ENCODE data around the gene CCDC124.

Gene CCDC124

DNA sequence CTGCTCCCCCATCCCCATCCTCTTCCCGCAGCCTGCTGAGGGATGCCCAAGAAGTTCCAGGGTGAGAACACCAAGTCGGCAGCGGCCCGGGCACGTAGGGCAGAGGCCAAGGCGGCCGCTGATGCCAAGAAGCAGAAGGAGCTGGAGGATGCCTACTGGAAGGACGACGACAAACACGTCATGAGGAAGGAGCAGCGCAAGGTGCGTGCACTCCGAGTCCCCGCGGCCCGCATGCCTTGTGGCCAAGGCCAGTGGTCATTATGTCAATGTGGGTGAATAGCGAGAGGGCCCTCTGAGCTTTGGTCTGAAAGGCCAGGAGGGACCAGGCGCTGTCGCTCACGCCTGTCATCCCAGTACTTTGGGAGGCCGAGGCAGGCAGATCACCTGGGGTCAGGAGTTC, 3.6 kb downstream of the CCDC124 start:
- no peak for DNase-seq

DNA sequence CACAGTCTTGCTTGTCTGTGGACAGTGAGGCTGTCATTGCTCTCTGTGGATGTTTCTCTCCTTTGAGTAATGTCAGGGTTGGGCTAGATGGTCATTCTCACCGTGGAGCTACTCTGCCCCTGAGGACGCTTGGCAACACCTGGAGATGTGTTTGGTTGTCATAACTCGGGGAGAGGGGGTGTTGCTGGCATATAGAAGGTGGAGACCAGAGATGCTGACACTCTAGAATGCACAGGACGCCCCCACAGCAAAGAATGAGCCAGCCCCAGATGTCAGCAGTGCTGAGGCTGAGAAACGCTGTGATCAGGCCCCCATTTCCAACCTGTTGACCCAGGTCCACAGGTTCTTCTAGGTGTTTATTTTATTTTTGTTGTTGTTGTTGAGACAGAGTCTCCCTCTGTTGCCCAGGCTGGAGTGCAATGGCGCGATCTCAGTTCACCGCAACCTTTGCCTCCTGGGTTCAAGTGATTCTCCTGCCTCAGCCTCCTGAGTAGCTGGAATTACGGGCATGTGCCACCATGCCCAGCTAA, 4.6 kb downstream of the CCDC124 start:
- DNase-seq = no peak

DNA sequence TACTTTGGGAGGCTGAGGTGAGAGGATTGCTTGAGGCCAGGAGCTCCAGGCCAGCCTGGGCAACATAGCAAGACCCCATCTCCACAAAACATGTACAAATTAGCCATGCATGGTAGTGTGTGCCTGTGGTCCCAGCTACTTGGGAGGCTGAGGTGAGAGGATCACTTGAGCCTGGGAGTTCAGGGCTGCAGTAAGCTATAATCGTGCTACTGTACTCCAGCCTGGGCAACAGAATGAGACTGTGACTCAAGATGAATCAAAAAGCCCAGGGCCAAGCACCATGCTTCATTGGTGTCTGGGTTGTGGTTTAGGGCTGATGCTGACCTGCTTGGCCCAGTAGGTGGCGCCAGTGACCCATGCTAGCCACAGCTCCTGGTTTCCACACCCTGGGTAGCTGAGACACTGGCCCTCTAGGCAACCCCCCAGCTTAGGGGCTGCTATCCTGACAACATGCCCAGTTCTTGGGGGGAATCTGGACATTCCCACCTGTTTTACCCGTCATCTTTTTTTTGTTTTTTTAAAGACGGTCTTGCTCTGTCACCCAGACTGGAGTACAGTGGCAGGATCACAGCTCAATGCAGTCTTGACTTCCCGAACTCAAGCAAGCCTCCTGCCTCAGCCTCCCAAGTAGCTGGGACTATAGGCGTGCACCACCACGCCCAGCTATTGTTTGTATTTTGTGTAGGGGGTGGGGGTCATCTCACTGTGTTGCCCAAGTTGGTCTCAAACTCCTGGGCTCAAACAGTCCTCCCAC, 5.5 kb downstream of the CCDC124 start:
- DNase-seq = peak; percentile 93

DNA sequence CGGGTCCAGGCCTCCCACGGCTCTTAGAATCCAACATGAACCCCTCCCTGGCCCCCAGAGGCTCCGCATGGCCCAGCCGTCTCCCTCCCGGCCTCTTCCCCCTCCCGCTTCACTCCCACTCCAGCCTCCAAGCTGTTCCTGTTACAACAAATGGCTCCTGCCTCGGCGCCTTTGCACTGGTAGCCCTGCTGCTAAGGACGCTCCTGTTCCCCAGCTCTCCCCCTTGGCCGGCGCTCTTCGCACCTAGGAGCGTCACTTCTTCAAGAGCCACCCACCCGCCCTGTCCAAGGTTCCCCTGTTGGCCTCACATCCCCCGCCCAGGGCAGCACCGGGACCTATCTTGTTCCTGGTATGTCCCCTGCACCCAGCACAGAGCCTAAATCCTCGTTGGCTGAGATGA, 9.4 kb downstream of the CCDC124 start:
- no peak for DNase-seq

DNA sequence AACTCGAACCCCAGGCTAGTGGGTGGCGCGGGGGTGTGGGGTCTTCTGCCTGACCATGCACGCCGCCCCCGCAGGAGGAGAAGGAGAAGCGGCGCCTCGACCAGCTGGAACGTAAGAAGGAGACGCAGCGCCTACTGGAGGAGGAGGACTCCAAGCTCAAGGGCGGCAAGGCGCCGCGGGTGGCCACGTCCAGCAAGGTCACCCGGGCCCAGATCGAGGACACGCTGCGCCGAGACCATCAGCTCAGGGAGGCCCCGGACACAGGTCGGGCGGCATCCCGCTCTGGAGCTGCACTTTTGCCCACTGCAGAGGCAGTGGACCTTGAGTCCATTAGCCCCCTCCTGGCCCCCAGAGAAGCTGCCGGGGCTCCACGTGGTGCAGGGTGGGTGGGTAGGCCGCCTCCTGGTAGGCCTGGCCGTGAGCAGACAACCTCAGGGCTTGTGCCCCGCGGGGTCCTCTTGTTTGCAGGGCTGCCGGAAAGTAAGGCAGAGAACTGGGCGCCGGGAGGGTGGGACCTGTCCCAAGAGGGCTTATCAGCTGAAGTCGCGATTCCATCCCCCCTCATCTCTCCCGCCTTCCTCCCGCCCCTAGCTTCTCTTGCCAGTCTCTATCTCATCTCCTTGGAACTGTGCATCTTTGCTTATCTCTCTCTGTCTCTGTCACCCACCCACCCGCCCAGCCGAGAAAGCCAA, 9.9 kb downstream of the CCDC124 start:
- no peak for DNase-seq

DNA sequence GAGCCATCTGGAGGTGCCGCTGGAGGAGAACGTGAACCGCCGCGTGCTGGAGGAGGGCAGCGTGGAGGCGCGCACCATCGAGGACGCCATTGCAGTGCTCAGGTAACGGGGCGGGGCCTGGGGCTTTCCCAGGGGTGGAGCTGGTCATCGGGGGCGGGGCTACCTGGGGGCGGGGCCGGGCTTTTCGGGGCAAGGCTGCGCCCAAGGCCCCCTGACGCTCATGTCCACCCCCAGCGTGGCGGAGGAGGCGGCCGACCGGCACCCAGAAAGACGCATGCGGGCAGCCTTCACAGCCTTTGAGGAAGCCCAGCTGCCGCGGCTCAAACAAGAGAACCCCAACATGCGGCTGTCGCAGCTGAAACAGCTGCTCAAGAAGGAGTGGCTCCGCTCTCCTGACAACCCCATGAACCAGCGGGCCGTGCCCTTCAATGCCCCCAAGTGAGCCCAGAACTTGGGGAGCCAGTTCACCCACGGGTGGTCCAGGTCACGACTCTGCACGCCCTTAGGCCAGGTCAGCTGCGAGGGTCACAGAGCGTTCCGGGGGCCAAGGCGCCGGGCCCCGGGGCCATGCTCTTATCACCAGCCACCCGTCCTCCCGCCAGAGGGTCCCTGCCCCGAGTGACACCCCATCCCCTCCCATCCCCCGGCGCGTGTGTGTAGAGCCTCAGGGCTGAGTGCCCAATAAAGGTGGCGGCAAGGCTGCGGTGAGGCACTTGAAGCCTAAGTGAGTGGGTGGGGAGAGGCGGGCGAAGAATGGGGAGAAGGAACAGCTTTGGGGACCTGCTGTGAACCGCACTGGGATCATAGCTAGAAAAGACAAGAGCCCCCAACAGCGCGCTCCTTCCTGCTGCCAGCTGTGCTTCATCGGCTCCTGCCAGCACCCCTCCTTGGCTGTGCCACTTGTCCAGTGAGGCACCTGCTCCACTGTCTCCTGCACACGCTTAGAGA, 10.7 kb downstream of the CCDC124 start:
- DNase-seq = no peak

DNA sequence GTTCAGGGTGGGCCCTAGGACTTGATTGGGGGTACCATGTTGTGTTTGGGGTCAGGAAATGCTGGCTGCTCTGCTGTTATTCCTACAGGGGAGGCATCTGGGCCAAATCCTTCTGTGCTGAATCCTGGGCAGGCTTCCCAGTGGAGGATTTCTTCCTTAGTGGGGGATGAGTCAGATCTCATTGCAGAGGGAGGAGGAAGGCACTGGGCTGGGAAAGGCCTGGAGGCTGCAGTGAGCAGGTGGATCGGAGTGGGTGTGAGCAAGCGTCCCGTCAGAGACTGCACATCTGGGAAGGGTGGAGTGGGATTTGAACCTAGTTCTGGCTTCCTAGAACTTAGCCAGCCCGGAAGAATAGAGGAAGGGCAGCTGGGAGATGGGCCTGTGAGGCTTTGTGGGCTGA, 11.5 kb downstream of the CCDC124 start:
- no peak for DNase-seq

DNA sequence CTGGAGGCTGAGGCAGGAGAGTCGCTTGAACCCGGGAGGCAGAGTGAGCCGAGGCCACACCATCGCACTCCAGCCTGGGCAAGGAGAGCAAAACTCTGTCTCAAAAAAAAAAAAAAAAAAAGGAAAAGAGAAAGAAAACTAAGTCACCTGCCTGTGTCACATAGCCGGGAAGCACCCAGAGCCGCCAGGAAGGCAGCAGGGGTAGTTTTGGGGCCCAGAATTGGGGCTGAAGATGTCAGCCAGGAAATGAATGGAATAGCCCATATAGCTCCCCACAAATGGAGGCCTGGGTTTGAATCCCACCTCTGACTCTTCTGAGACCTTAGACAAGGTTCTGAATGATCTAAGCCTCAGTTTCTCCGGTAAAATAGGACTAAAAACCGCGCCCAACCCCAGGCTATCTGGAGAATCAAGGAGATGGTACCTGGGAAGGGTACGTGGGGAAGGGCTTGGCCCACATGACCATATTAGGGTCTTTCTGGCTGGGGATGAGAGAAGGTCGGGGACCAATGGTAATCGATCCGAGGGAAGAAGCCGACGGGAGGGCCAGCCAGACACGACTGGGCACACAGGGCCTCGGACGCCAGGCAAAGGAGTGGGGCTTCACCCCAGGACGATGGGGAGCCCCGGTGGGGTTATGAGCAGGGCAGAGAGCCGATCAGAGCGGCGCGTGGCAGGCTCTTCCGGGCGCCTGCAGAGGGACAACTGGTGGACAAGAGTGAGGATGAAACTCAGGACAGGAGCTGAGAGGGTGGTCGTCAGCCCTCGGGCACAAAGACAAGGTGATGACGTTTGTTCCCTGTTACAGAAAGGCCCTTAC, 14.4 kb downstream of the CCDC124 start:
- DNase-seq = peak; percentile 69

DNA sequence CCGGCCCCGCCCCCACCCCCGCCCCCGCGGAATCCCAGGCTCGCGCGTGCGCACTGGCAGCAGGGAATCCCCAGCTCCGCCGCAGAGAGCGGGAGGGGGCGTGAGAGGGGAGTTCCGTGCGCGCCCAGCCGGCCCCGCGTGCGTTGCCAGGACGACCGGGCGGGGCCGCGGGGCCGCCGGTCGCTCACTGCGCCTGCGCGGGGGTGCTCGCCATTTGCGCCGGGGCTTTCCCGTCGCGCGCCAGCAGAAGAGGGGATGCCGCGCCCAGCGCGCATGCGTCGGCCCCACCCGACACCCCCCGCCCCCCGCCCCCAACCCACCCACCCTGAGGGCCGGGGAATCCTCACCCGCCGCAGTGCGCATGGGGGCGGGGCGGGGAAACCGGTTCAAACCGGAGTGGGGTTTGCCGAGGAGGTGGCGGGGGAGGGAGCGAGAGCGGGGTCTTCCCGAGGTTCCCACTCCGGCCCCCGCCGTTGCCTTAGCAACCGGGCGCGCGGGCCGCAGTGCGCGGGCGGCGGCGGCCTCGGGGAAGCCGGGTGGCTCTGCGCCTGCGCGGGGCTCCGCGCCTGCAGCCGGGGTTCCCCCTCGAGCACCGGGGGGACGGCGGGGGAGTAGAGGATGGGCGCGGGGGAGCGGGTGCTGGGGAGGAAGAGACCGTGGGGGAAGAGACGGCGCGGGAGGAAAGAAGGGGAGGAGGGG, 15.1 kb downstream of the CCDC124 start:
- DNase-seq = peak; percentile 98

DNA sequence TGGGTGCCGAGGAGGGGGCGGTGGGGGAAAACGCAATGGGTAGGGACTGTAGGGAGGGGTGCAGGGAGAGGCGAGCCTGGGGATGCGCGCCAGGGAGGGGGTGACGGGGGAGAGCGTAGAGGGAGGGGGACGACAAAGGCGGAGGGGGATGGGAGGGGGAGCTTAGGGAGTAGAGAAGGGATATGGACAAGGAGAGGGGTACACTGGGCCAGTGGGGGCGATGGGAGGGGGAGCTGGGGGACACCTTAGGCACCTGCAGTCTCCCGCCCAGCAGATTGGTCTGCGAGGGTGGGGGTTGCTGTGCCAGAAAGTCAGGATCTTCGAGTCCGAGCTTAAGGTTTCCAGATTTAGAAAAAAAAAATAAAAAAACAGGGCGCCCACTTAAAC, 15.7 kb downstream of the CCDC124 start:
- DNase-seq = no peak

DNA sequence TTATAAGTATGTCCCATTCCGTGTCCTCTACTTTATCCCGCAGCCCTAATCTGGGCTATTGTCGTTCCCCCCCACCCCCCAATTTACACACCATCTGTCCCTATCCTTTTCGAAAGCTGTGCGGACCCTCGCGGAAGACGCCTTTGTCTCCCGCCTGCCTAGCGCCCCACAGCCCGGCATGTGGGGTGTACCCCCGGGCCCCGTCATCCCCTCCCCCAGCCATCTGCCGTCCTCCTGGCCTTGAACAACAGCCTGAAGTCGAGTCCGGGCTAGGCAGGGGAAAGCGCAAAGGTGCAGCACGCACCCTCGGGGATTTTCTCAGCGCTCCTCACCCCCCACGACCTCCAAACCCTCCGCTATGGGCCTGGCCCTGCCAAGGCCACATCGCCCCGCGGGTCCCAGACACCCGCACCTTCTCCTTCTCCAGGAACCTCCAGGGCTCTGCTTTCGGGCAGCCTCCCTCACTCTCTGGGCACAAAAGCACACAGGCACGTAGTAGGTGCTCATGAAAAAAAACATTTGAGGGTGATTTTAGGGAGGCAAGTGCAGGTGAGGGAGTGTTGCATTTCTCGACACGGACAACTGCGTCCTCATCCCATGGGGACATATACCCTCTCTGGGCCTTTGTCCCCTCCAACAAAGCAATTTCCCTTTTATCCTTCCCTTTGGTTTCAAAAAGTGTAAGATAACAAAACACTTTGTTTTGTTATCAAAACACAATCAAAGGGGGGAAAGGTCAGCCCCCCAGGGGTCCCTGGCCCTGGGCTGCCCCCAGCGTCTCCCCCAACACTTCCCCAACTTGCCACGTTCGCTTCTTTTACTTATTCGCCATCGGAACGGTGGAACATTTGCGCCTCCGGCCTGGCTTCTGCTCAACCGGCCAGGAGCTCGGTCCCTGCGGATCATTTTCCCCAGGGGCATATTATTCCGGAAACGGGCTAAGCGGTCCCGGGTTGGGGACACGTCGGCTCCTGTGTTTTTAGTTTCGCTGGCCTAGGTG, 16.4 kb downstream of the CCDC124 start:
- peak; percentile 71 for DNase-seq

DNA sequence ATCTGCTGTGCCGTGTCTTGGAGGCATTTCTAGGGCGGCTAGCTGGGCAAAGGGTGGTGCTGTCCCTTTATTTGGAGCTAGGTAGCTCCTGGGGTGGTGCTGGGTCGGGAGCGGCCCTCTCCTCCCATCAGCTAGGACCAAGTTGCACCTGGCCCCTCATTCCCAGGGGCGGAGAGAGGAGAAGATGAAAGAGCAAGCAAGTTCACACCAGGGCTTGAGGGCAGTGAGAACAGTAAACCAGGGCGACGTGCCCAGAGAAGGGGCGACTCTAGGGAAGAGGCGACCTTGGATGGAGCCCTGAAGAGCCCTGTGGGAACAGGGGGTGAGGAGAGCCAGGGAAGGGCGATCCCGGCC, 17.1 kb downstream of the CCDC124 start:
- DNase-seq = no peak

DNA sequence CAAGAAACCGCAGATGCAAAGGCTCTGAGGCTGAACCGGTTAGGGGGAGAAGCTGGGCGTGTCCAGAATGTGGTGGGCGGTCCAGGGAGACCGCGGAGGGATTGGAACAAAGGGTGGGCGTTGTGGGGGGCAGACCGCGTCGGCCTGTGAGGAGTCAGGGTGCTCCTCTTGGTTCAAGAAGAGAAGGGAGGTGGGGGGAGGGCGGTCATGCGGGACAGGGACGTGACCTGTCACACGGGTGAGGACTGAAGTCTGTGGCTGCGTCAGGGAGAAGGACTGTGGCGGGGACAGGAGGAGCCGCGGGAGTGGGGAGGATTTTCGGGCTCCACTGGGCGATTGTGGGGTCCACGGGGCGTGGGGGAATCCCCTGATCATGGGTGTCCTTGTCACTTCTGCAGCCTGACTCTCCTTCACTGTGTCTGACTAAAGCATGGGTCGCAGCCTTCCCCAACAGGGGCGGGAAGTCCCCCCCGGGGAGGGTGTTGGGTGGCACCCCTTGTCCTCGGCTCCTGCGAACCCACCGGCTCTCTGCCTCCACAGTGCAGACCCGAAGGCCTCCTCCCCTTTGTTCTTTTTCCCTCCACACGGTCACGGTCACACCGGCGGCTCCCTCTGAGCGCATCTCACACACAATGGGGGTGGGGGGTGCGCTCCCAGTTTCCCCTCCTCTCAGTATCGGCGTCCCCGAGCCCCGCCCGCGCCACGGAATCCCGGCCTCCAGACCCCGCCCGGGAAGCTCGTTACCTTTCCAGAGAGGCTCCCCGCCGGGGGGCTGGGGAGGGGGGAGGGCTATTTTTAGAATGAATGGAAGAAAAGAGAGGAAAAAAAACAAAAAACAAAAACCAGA, 17.7 kb downstream of the CCDC124 start:
- DNase-seq = peak; percentile 80

DNA sequence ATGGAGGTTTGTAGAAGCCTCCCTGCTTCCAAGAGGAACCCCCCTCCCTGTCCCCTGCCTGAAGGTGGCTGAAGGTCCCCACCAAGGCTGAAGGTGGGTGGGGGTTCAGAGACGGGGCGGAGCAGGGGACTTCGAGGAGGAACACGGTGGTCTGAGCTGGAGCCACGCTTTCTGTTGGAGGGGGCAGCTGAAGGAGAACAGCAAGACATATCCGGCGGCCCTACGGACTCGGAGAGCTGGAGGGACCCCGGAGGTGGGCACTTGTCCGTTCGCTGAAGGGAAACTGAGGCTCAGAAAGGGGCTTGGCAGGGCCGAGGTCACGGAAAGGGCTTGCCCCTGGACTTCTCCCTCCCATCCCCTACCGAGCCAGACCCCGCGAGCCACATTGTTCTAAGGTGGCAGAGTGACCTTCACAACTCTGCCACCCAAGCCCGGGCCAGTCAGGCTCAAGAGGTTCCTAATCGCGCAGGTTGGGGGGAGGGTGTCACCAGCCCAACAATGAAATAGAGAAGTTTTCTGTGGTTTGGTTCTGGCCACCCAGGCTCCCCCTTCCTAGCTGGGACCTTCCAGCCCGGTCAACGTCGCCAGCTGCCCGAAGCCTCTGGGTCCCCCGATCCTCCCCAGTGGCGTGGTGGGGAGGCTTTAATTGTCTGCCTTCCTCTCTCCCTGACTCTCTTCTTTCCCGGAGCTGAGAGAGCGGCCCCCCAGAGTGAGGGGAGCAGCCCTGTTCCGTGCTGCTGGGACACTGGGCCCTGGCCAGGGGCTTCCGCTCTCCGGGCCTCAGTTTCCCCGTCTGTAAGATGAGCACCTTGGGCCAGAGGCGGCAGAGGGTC, 18.6 kb downstream of the CCDC124 start:
- DNase-seq = peak; percentile 63

DNA sequence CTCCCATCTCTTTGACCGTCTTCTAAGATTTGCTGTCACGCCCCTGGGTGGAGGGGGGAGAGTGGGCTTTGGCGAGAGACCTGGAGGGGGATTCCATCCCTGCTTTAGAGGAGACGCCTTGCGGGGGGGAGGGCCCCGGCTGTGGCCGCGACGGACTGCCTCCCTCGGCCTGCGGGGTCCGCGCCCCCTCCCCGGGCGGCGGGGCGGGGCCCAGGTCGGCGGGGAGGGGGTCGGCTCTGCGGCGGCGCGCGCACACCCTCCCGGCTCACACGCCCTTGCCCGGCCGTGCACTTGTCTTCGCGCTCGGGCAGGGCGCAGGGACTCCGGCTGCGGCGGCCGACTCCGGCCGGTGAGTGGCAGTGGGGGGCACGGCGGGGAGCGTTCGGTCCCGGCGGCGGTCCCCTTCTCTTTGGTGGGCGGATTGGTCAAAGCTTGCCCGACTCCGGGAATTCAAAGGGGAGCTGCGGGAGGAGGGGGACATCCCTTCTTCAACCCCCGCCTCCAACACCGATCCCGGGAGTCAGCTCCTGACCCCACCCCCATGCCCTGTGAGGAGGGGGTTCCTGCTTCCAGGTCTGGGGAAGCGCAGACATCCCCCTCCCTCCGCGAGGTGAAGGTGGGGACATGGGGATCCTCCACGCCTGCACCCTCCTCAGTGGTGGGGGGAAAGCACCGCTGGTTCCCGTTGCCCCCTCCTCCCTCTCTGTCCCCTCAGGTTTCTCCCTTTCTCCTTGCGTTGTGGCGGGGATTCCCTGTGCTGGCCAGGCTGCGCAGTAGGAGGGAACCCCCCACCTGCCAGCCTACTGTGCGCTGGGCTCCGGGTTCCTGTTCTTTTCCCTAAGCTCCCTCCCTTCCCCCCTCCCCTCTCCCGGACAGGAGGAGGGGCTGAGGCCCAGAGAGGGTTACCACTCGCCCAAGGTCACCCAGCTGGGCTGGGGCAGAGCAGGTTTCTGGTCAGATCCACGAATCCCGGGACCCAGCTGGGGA, 19.5 kb downstream of the CCDC124 start:
- DNase-seq = peak; percentile 62

DNA sequence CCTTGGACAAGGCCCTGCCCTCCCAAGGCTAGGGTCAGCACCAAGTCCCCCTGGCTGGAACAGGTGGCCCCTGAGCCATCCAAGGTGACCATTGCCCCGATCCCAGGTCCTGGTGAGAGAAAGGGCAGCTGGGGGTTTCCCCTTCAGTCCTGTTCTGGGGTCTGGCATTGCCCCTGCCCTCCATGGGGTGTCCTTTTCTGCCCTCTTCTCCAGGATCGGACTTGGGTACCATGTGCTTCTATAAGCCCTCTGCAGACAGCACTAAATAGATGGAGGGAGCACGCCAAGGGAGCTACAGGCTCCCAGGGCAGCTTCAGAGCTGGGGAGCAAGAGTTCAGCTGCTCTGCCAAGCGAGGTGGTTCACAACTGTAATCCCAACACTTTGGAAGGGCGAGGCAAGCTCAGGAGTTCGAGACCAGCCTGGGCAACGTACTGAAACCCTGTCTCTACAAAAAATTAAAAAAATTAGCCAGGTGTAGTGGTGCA, 20.5 kb downstream of the CCDC124 start:
- DNase-seq = peak; percentile 57

DNA sequence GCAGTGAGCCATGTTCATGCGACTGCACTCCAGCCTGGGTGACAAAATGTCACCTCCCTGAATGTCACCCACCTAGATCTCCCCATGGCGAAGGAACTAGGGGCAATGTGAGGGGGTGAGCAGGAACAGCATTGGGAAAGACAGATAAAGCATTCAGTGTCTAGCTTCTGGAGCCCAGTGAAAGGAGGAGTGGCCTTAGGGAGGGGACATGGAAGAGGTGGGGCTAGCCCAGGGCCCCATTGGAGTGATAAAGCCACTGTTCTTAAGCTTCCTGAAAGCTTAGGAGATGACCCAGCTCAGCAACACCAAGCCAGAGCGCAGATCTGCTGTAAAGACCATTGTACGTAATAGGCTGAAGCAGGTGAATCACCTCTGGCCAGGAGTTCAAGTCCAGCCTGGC, 21.1 kb downstream of the CCDC124 start:
- no peak for DNase-seq

Data from activated effector memory CD4-positive, alpha-beta T cell treated with anti-CD3 and anti-CD28 coated beads, Interleukin-2, amount 50 U/mL, for 16 hours (primary cell).